Cardiac fibroblast (primary cell): ENCODE results near the gene PDZD4.

Source experiments
- DNase-seq, 2 donors: peaks; one replicate each; pipeline versions ENCODE4 v3.0.0 to v3.0.0-alpha.2; 2010; ENCODE audit warnings: low read depth in 2 of 2
- H3K4me3 ChIP-seq, 2 donors: replicated peaks in 1 of 2; 1 replicate in 1 of 2; 2 replicates in 1 of 2; pipeline ENCODE4 v1.5.1; 2011; ENCODE audit warnings: low read depth in 2 of 2, low read length in 2 of 2, mild to moderate bottlenecking in 2 of 2, moderate library complexity in 1 of 2
- CTCF ChIP-seq: IDR thresholded peaks from one replicate; pipeline ENCODE4 v1.5.1; 2011; ENCODE audit warnings: low read depth, mild to moderate bottlenecking, low read length, inconsistent platforms

Gene PDZD4

GRCh38 chrX:153871451-153871850, 41.1 kb upstream of the PDZD4 start:
- TF ChIP-seq CTCF = no peak
- H3K4me3 ChIP-seq = no peak overlapping the region
- no peak for DNase-seq

GRCh38 chrX:153870791-153871360, 40.5 kb upstream of the PDZD4 start:
- H3K4me3 ChIP-seq = no peak overlapping the region
- DNase-seq = no peak
- TF ChIP-seq CTCF = peak; percentile 9

GRCh38 chrX:153870288-153870690, 39.9 kb upstream of the PDZD4 start:
- no peak overlapping the region for H3K4me3 ChIP-seq
- TF ChIP-seq CTCF = no peak
- no peak for DNase-seq

- DNase-seq = no peak
- H3K4me3 ChIP-seq = no peak overlapping the region
- no peak for TF ChIP-seq CTCF
Measured at GRCh38 chrX:153869473-153870287, 39.3 kb upstream of the PDZD4 start.

GRCh38 chrX:153868576-153869472, 38.5 kb upstream of the PDZD4 start:
- no peak overlapping the region for H3K4me3 ChIP-seq
- TF ChIP-seq CTCF = no peak

GRCh38 chrX:153867671-153868070, 37.3 kb upstream of the PDZD4 start:
- no peak for DNase-seq
- no peak for TF ChIP-seq CTCF
- H3K4me3 ChIP-seq = no peak overlapping the region

More at GRCh38 chrX:153868576-153869472, 38.5 kb upstream of the PDZD4 start:
- no peak for DNase-seq
